Sigmoid colon (tissue), 4 donors: ENCODE measurements around the gene COX7A2L.

Experiments used
- EP300 ChIP-seq, 4 donors: sonication (generic); formaldehyde crosslinking; IDR thresholded peaks; one replicate each; pipeline ENCODE4 v1.6.1; 2017; ENCODE audit warnings: antibody characterized with exemption in 4 of 4
- POLR2A ChIP-seq, 2 donors: fragments of 450-650 bp; IDR thresholded peaks; one replicate each; pipeline ENCODE4 v1.6.1; 2016; ENCODE audit warnings: antibody characterized with exemption in 2 of 2, mild to moderate bottlenecking in 2 of 2, moderate library complexity in 2 of 2

- TF ChIP-seq EP300 (IDR thresholded peaks at IDR 0.05): no peak
- no peak for TF ChIP-seq POLR2A (IDR thresholded peaks at IDR 0.05)
Measured at GRCh38 chr2:42385225-42385624, 24.2 kb upstream of the COX7A2L start.
